ENCODE data around the gene ATP2C2. TPM values are rescaled to one million over a fixed set of nuclear protein-coding genes. Genes with fewer than 3 reads are reported as not detected.

ATP2C2 gene
- total RNA-seq, 1 experiment from 2014 or later: 4.0 TPM

GRCh38 chr16:84362471-84362941, 5.8 kb upstream of the ATP2C2 start:
- no peak overlapping the region for H3K4me2 ChIP-seq (ENCODE audit: insufficient read depth, insufficient read length, low read length)
- H2BK20ac ChIP-seq (ENCODE audit: low read depth, low read length, poor library complexity, severe bottlenecking): no peak overlapping the region
- H3K23ac ChIP-seq (ENCODE audit: insufficient read length, low read depth, low read length): no peak overlapping the region
- no peak overlapping the region for H2AFZ ChIP-seq (ENCODE audit: low read length)
- TF ChIP-seq CTCF (conservative IDR thresholded peaks at IDR 0.05): no peak
- H3K4ac ChIP-seq (ENCODE audit: low read depth, low read length): no peak overlapping the region
- H3K9me3 ChIP-seq (ENCODE audit: control insufficient read depth, low read depth, low read length): no peaks in the 10 kb centered on the region
- H3K9ac ChIP-seq (ENCODE audit: extremely low read depth, insufficient read length, low read length): no peak overlapping the region
- H3K14ac ChIP-seq (ENCODE audit: insufficient read depth, low read length): no peak overlapping the region; the same call in 1 of the 2 replicates
- H3K9me3 Mint-ChIP-seq: no peaks in the 10 kb centered on the region
- no peak overlapping the region for H2BK120ac ChIP-seq (ENCODE audit: low read depth, low read length, poor library complexity, severe bottlenecking)
- no peaks in the 10 kb centered on the region for H3K79me2 ChIP-seq (ENCODE audit: insufficient read depth, low read length)
- H3K18ac ChIP-seq (ENCODE audit: insufficient read length, low read depth, low read length): no peak overlapping the region
- no CpG with 5 or more reads among the region's 13 CpGs for WGBS (ENCODE audit: extremely low coverage, insufficient read length, low lambda C conversion rate)
- H3K27ac ChIP-seq (ENCODE audit: insufficient read length, low read depth, low read length): no peak overlapping the region
- no peak overlapping the region for H2AK5ac ChIP-seq (ENCODE audit: insufficient read length, low read length)
- H2BK12ac ChIP-seq (ENCODE audit: insufficient read length, low read depth, low read length): no peak overlapping the region
- peaks cover 22 to 44% of the 10 kb centered on the region in 2 experiments for H3K4me1 Mint-ChIP-seq
- H4K20me1 ChIP-seq (ENCODE audit: control insufficient read depth, insufficient read depth, insufficient read length): no peaks in the 10 kb centered on the region
- H3K4me1 ChIP-seq (ENCODE audit: insufficient read depth, low read length): no peaks in the 10 kb centered on the region; the same call in 1 of the 2 replicates
- no peak overlapping the region for H2BK15ac ChIP-seq (ENCODE audit: low read depth, low read length)
- H4K5ac ChIP-seq (ENCODE audit: insufficient read length, low read depth, low read length): no peak overlapping the region
- peaks cover 16% of the 10 kb centered on the region for H3K27me3 Mint-ChIP-seq (ENCODE audit: low read depth)
- H3K36me3 Mint-ChIP-seq (ENCODE audit: insufficient read depth in 1 of 3, low read depth in 3 of 3): no peaks in the 10 kb centered on the region
- no peaks in the 10 kb centered on the region for H3K23me2 ChIP-seq (ENCODE audit: insufficient read length, low read depth, low read length, poor library complexity, severe bottlenecking)
- no peak overlapping the region for H3K56ac ChIP-seq (ENCODE audit: insufficient read length, low read depth, low read length)
- H3K79me1 ChIP-seq (ENCODE audit: insufficient read depth, low read depth, low read length, poor library complexity, severe bottlenecking): no peaks in the 10 kb centered on the region
- no peaks in the 10 kb centered on the region; the same call in 1 of the 2 replicates for H3K27me3 ChIP-seq (ENCODE audit: insufficient read depth, low read length)
- peak overlapping the region in 1 of 3 experiments; percentile 2; a peak in 1 of 7 replicates for H3K27ac Mint-ChIP-seq
- H4K91ac ChIP-seq (ENCODE audit: insufficient read length, low read depth, low read length): no peak overlapping the region
- H2BK5ac ChIP-seq (ENCODE audit: insufficient read length, low read length): no peak overlapping the region
- peak; percentile 55 for DNase-seq
- no peak overlapping the region for H3T11ph ChIP-seq (ENCODE audit: low read length)
- H3K4me3 Mint-ChIP-seq: peak overlapping the region in 1 of 2 experiments; percentile 10; a peak in 1 of 5 replicates
- H4K8ac ChIP-seq (replicated peaks; ENCODE audit: insufficient read length, low read depth, low read length): no peak overlapping the region

All from H9 (cell line).